ENCODE data around the gene HTT.

The HTT gene

DNA sequence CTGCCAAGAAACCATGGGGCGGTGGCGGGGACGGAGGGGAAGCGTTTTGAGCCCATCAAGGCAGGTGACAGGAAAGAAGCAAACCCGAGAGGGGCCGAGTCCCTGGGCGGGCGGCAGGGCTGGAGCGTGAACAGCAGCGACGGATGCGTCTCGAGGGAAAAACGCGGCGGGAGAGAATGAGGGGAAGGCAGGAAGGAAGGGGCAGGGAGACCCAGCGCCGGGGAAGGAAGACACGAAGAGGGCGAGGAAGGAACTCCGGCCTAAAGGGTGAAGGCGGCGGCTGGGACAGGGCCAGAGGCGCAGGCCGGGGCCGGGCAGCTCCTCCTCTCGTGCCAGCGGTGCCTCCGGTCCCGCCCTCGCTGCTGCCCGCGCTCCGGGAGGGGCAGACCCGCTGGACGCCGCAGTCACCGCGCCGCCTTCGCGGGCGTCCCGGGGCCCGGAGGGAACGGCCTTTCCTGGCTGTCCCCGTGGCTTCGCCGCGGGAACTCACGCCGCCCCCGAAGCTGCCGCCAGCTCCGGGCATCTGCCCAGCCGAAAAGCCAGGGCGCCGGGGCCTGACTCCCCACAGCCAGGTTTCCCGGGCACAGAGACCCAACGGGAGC is 217.6 kb downstream of the HTT start:
- peak; percentile 14 for DNase-seq (ENCODE audit: low read depth)

DNA sequence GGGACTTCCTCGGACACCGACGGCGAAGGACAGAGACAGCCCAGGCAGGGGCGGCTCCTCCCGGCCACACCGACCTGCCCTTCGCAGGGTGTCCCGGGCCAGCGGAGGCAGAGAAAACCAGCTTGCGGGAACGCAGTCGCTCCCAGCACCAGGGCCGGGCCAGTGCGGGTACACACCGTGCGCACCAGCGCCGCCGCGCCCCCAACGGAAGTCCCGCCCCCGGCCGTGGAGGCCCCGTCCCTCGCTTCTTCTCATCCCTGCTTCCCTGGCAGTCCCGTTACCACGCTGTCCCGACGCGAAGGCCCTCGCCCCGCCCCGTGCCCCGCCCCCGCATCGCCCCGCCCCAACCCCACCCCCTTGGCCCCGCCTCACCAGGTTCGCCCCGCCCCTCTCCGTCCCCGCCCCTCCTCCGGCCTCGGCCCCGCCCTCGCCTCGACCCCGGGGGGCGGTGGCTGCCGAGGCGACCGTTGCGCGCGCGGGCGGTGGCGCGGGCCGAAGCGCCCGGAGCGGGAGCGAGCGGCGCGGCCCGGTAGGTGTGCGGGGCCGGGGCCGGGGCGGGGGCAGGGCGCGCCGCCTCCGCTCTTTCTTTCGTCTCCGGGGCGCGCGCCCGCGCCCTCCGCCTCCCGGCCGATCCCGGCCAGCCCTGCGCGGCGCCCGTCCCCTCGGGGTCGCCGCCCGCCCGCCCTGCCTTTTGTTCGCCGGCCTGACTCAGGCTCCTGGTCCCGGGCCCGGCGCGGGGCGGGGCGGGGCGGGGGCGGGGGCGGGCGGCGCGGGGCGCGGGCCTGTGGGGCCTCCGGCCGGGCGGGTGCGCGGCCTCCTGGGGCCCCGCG is 218.3 kb downstream of the HTT start, which contains the start of gene RGS12:
Gene RGS12, plus strand, starts transcription at position 451 of the 830 bp plus-strand sequence. CDS start 23,150 bp downstream, outside the sequence.
- DNase-seq (ENCODE audit: low read depth): peak; percentile 88
